HFF-Myc (cell line): ENCODE measurements around the gene ADISSP.

Experiments
- DNase-seq: peaks from one replicate; pipeline ENCODE4 v3.0.0-alpha.2; 2011; ENCODE audit warnings: low read depth; ENCODE audit errors: extremely low read depth
- H3K4me3 ChIP-seq: replicated peaks from 2 replicates; pipeline ENCODE4 v1.5.1; 2011; ENCODE audit warnings: low read depth, mild to moderate bottlenecking, control low read depth, low read length
- TF ChIP-seq, protein P1 (sequence below): IDR thresholded peaks from 2 replicates; pipeline ENCODE4 v1.5.1; 2012; ENCODE audit warnings: mild to moderate bottlenecking, low read depth, low read length, control low read depth; ENCODE audit errors: missing control alignments

ADISSP gene

GRCh38 chr20:3803289-3803688 lies 35.7 kb upstream of the ADISSP start:
- TF ChIP-seq, protein P1, sequence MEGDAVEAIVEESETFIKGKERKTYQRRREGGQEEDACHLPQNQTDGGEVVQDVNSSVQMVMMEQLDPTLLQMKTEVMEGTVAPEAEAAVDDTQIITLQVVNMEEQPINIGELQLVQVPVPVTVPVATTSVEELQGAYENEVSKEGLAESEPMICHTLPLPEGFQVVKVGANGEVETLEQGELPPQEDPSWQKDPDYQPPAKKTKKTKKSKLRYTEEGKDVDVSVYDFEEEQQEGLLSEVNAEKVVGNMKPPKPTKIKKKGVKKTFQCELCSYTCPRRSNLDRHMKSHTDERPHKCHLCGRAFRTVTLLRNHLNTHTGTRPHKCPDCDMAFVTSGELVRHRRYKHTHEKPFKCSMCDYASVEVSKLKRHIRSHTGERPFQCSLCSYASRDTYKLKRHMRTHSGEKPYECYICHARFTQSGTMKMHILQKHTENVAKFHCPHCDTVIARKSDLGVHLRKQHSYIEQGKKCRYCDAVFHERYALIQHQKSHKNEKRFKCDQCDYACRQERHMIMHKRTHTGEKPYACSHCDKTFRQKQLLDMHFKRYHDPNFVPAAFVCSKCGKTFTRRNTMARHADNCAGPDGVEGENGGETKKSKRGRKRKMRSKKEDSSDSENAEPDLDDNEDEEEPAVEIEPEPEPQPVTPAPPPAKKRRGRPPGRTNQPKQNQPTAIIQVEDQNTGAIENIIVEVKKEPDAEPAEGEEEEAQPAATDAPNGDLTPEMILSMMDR = no peak
- H3K4me3 ChIP-seq = no peak overlapping the region
- DNase-seq = no peak

DNA sequence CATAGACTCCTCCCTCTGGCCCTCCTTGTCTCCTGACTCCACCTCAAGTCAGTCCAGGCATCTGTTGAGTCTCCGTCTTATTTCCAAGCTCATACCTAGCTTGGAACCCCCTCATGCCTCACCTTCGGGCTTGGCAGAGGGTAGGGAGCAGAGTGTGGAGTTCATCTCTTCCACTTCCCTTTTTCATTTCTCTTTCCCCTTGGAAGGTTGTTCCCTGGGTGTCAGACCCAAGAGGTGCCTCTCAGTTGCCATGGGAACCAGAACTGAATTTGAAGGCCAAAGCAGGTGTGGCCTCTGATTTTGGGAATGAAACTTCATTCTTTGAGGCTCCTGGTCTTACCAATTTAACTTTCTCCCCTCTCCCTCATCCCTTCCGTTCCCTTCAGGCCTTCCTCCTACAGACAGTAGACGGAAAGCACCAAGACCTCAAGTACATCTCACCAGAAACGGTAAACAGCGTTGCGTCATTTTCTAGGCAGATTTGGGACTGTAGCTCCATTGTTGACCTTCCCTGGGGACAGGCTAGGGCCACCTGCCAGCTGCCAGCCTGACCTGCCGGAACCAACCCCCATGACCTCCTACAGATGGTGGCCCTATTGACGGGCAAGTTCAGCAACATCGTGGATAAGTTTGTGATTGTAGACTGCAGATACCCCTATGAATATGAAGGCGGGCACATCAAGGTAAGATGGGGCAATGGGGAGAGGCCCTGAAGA lies 35.1 kb upstream of the ADISSP start:
- DNase-seq = no peak
- no peak overlapping the region for H3K4me3 ChIP-seq
- TF ChIP-seq, protein P1 = no peak

GRCh38 chr20:3801846-3802245 lies 34.3 kb upstream of the ADISSP start:
- no peak for DNase-seq
- no peak overlapping the region for H3K4me3 ChIP-seq
- TF ChIP-seq, protein P1 = no peak

GRCh38 chr20:3801299-3801698 lies 33.7 kb upstream of the ADISSP start:
- no peak for DNase-seq
- no peak overlapping the region for H3K4me3 ChIP-seq
- TF ChIP-seq, protein P1 = no peak

DNA sequence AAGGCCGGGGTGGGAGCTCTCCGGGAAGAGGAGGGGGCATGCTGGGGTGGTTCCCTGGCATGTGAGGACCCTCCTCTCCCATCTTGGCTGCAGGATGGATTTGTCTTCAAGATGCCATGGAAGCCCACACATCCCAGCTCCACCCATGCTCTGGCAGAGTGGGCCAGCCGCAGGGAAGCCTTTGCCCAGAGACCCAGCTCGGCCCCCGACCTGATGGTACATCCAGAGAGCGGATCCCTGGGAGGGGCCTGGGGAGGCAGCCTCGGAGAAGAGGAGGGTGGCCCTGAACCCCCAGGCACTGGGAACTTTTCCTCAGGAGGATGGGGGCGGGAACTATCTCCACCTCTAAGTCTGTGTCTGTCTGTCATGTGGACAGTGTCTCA lies 33.3 kb upstream of the ADISSP start:
- TF ChIP-seq, protein P1 = no peak
- no peak overlapping the region for H3K4me3 ChIP-seq
- DNase-seq = no peak

- DNase-seq = no peak
- no peak overlapping the region for H3K4me3 ChIP-seq
- TF ChIP-seq, protein P1 = no peak
Measured at GRCh38 chr20:3800256-3800877, 32.8 kb upstream of the ADISSP start.

DNA sequence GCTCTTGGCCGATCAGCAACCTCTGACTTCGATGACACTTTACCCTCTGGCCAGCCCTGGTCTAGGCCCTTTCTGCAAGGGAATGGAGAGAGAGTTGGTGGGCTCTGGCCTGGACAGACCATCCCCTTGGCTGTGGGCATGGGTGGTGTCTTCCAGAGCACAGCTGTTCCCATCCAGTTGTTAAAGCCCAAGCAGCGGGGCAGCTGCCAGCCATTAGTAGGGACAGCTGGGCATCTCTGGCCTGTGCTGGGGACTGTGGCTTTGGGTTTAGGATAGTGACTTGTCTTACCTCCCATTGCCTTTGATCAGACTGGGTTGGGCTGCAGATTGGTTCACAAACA lies 31.3 kb upstream of the ADISSP start:
- DNase-seq = no peak
- peak overlapping the region; percentile 94 for H3K4me3 ChIP-seq
- TF ChIP-seq, protein P1 = no peak
